Measurements from ENCODE around the gene CXCL11.

- no peak for TF ChIP-seq GATA3 (IDR thresholded peaks at IDR 0.05; ENCODE audit: low read depth, low read length)
- TF ChIP-seq GATA2 (IDR thresholded peaks at IDR 0.05; ENCODE audit: low read depth, low read length): no peak
These were observed 985 bp upstream of the CXCL11 start for GRCh38 chr4:76036855-76037254.

Measured in SH-SY5Y (cell line).